ENCODE data around the gene DHX34.

DNA sequence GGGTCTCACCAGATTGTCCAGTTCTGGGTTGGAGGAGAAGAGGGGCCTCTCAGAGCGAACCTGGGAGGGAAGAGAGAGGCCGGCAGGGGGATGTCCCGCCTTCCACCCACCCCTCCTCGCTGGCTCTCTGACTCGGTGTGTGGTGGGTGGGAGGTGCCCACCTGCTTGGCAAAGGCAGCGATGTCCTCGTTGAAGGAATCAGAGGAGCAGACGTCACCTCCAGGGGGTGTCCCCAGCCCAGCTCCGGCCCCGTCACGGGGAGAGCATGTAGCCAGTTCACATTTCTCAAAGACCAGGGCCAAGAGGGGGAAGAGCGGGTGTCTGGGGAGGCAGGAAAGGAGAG, 67.5 kb downstream of the DHX34 start:
- TF ChIP-seq EZH2phosphoT487 (IDR thresholded peaks at IDR 0.05; ENCODE audit: insufficient read depth, low read depth): no peak
- no peak for TF ChIP-seq EZH2 (IDR thresholded peaks at IDR 0.05; ENCODE audit: insufficient read depth, poor library complexity, severe bottlenecking)
